ENCODE measurements around the gene IFNA8.

GRCh38 chr9:21434202-21435014 is 25.5 kb downstream of the IFNA8 start:
- no peak for TF ChIP-seq ZBTB6 (tag by site-specific recombination; IDR thresholded peaks at IDR 0.05)
- TF ChIP-seq, protein P1, sequence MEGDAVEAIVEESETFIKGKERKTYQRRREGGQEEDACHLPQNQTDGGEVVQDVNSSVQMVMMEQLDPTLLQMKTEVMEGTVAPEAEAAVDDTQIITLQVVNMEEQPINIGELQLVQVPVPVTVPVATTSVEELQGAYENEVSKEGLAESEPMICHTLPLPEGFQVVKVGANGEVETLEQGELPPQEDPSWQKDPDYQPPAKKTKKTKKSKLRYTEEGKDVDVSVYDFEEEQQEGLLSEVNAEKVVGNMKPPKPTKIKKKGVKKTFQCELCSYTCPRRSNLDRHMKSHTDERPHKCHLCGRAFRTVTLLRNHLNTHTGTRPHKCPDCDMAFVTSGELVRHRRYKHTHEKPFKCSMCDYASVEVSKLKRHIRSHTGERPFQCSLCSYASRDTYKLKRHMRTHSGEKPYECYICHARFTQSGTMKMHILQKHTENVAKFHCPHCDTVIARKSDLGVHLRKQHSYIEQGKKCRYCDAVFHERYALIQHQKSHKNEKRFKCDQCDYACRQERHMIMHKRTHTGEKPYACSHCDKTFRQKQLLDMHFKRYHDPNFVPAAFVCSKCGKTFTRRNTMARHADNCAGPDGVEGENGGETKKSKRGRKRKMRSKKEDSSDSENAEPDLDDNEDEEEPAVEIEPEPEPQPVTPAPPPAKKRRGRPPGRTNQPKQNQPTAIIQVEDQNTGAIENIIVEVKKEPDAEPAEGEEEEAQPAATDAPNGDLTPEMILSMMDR (tag by site-specific recombination; IDR thresholded peaks at IDR 0.05), result no peak
- TF ChIP-seq, protein P2, sequence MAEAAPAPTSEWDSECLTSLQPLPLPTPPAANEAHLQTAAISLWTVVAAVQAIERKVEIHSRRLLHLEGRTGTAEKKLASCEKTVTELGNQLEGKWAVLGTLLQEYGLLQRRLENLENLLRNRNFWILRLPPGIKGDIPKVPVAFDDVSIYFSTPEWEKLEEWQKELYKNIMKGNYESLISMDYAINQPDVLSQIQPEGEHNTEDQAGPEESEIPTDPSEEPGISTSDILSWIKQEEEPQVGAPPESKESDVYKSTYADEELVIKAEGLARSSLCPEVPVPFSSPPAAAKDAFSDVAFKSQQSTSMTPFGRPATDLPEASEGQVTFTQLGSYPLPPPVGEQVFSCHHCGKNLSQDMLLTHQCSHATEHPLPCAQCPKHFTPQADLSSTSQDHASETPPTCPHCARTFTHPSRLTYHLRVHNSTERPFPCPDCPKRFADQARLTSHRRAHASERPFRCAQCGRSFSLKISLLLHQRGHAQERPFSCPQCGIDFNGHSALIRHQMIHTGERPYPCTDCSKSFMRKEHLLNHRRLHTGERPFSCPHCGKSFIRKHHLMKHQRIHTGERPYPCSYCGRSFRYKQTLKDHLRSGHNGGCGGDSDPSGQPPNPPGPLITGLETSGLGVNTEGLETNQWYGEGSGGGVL (tag by site-specific recombination; IDR thresholded peaks at IDR 0.05), result no peak
- TF ChIP-seq, protein P3, sequence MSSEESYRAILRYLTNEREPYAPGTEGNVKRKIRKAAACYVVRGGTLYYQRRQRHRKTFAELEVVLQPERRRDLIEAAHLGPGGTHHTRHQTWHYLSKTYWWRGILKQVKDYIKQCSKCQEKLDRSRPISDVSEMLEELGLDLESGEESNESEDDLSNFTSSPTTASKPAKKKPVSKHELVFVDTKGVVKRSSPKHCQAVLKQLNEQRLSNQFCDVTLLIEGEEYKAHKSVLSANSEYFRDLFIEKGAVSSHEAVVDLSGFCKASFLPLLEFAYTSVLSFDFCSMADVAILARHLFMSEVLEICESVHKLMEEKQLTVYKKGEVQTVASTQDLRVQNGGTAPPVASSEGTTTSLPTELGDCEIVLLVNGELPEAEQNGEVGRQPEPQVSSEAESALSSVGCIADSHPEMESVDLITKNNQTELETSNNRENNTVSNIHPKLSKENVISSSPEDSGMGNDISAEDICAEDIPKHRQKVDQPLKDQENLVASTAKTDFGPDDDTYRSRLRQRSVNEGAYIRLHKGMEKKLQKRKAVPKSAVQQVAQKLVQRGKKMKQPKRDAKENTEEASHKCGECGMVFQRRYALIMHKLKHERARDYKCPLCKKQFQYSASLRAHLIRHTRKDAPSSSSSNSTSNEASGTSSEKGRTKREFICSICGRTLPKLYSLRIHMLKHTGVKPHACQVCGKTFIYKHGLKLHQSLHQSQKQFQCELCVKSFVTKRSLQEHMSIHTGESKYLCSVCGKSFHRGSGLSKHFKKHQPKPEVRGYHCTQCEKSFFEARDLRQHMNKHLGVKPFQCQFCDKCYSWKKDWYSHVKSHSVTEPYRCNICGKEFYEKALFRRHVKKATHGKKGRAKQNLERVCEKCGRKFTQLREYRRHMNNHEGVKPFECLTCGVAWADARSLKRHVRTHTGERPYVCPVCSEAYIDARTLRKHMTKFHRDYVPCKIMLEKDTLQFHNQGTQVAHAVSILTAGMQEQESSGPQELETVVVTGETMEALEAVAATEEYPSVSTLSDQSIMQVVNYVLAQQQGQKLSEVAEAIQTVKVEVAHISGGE (tag by site-specific recombination; conservative IDR thresholded peaks at IDR 0.05; ENCODE audit: low read depth), result no peak
- TF ChIP-seq SETDB1 (IDR thresholded peaks at IDR 0.05; ENCODE audit: insufficient read length, low read length), result no peak
- no peak for TF ChIP-seq MYNN (tag by site-specific recombination; IDR thresholded peaks at IDR 0.05; ENCODE audit: borderline replicate concordance)
- TF ChIP-seq, protein P4, sequence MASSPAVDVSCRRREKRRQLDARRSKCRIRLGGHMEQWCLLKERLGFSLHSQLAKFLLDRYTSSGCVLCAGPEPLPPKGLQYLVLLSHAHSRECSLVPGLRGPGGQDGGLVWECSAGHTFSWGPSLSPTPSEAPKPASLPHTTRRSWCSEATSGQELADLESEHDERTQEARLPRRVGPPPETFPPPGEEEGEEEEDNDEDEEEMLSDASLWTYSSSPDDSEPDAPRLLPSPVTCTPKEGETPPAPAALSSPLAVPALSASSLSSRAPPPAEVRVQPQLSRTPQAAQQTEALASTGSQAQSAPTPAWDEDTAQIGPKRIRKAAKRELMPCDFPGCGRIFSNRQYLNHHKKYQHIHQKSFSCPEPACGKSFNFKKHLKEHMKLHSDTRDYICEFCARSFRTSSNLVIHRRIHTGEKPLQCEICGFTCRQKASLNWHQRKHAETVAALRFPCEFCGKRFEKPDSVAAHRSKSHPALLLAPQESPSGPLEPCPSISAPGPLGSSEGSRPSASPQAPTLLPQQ (tag by site-specific recombination; IDR thresholded peaks at IDR 0.05), result no peak
- TF ChIP-seq ZNF501 (tag by site-specific recombination; IDR thresholded peaks at IDR 0.05), result no peak
- TF ChIP-seq ZNF660 (tag by site-specific recombination; IDR thresholded peaks at IDR 0.05), result no peak
- TF ChIP-seq, protein P5, sequence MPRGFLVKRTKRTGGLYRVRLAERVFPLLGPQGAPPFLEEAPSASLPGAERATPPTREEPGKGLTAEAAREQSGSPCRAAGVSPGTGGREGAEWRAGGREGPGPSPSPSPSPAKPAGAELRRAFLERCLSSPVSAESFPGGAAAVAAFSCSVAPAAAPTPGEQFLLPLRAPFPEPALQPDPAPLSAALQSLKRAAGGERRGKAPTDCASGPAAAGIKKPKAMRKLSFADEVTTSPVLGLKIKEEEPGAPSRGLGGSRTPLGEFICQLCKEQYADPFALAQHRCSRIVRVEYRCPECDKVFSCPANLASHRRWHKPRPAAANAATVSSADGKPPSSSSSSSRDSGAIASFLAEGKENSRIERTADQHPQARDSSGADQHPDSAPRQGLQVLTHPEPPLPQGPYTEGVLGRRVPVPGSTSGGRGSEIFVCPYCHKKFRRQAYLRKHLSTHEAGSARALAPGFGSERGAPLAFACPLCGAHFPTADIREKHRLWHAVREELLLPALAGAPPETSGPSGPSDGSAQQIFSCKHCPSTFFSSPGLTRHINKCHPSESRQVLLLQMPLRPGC (tag by site-specific recombination; IDR thresholded peaks at IDR 0.05), result no peak
- no peak for TF ChIP-seq ZNF184 (tag by site-specific recombination; IDR thresholded peaks at IDR 0.05)
- TF ChIP-seq, protein P6, sequence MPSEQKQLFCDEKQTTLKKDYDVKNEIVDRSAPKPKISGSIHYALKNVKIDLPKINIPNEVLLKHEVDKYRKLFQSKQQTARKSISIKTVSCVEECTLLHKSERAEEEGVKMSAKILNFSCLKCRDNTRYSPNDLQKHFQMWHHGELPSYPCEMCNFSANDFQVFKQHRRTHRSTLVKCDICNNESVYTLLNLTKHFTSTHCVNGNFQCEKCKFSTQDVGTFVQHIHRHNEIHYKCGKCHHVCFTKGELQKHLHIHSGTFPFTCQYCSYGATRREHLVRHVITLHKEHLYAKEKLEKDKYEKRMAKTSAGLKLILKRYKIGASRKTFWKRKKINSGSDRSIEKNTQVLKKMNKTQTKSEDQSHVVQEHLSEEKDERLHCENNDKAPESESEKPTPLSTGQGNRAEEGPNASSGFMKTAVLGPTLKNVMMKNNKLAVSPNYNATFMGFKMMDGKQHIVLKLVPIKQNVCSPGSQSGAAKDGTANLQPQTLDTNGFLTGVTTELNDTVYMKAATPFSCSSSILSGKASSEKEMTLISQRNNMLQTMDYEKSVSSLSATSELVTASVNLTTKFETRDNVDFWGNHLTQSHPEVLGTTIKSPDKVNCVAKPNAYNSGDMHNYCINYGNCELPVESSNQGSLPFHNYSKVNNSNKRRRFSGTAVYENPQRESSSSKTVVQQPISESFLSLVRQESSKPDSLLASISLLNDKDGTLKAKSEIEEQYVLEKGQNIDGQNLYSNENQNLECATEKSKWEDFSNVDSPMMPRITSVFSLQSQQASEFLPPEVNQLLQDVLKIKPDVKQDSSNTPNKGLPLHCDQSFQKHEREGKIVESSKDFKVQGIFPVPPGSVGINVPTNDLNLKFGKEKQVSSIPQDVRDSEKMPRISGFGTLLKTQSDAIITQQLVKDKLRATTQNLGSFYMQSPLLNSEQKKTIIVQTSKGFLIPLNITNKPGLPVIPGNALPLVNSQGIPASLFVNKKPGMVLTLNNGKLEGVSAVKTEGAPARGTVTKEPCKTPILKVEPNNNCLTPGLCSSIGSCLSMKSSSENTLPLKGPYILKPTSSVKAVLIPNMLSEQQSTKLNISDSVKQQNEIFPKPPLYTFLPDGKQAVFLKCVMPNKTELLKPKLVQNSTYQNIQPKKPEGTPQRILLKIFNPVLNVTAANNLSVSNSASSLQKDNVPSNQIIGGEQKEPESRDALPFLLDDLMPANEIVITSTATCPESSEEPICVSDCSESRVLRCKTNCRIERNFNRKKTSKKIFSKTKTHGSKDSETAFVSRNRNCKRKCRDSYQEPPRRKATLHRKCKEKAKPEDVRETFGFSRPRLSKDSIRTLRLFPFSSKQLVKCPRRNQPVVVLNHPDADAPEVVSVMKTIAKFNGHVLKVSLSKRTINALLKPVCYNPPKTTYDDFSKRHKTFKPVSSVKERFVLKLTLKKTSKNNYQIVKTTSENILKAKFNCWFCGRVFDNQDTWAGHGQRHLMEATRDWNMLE (tag by site-specific recombination; conservative IDR thresholded peaks at IDR 0.05; ENCODE audit: low read depth), result no peak
- TF ChIP-seq ZNF121 (tag by site-specific recombination; IDR thresholded peaks at IDR 0.05), result no peak

All from HEK293 (cell line).